Fibroblast of skin of scalp (primary cell): Measurements from ENCODE around the gene LRP8.

Source experiments
- DNase-seq: peaks from one replicate; pipeline ENCODE4 v3.0.0-alpha.2; 2013

Gene LRP8

GRCh38 chr1:53280496-53280895, 47.4 kb downstream of the LRP8 start:
- DNase-seq = no peak

GRCh38 chr1:53279296-53280200, 48.3 kb downstream of the LRP8 start:
- no peak for DNase-seq

GRCh38 chr1:53278298-53278725, 49.6 kb downstream of the LRP8 start:
- DNase-seq = peak; percentile 35

- DNase-seq = no peak
Observed at GRCh38 chr1:53277326-53277725, 50.5 kb downstream of the LRP8 start.

- no peak for DNase-seq
Observed at GRCh38 chr1:53276902-53277281, 51.0 kb downstream of the LRP8 start.

- no peak for DNase-seq
Observed at GRCh38 chr1:53276153-53276901, 51.5 kb downstream of the LRP8 start.

GRCh38 chr1:53275566-53275965, 52.3 kb downstream of the LRP8 start:
- DNase-seq = no peak

- DNase-seq = no peak
Observed at GRCh38 chr1:53274541-53275185, 53.2 kb downstream of the LRP8 start.

GRCh38 chr1:53274026-53274425, 53.8 kb downstream of the LRP8 start:
- DNase-seq = no peak

GRCh38 chr1:53273526-53273925, 54.3 kb downstream of the LRP8 start:
- DNase-seq = no peak

- no peak for DNase-seq
Observed at GRCh38 chr1:53272349-53272748, 55.5 kb downstream of the LRP8 start.

GRCh38 chr1:53271446-53272090, 56.3 kb downstream of the LRP8 start:
- DNase-seq = no peak

- DNase-seq = no peak
Observed at GRCh38 chr1:53270873-53271272, 57.0 kb downstream of the LRP8 start.

GRCh38 chr1:53270107-53270506, 57.8 kb downstream of the LRP8 start:
- DNase-seq = no peak

GRCh38 chr1:53267761-53268160, 60.1 kb downstream of the LRP8 start:
- no peak for DNase-seq

GRCh38 chr1:53266038-53266437, 61.8 kb downstream of the LRP8 start:
- DNase-seq = no peak

GRCh38 chr1:53265581-53265980, 62.3 kb downstream of the LRP8 start:
- DNase-seq = no peak

GRCh38 chr1:53264048-53264447, 63.8 kb downstream of the LRP8 start:
- no peak for DNase-seq

GRCh38 chr1:53262000-53262399, 65.9 kb downstream of the LRP8 start:
- no peak for DNase-seq

GRCh38 chr1:53260631-53261247, 67.1 kb downstream of the LRP8 start:
- DNase-seq = no peak

GRCh38 chr1:53259932-53260331, 67.9 kb downstream of the LRP8 start:
- no peak for DNase-seq

GRCh38 chr1:53258216-53258615, 69.7 kb downstream of the LRP8 start:
- no peak for DNase-seq
